HepG2 (cell line): ENCODE data around the gene SHLD1. TPM values are rescaled to one million over a fixed set of nuclear protein-coding genes. Genes with fewer than 3 reads are reported as not detected.

Experiments
- AGO2 ChIP-seq: fragments of 200-400 bp; formaldehyde crosslinking; optimal IDR thresholded peaks from 2 replicates; pipeline ENCODE3; 2017; ENCODE audit warnings: mild to moderate bottlenecking, low read depth, low read length, moderate library complexity
- EED ChIP-seq: sonication (generic); formaldehyde crosslinking; IDR thresholded peaks from 2 replicates; pipeline ENCODE4 v1.5.0; 2020; ENCODE audit warnings: mild to moderate bottlenecking, missing genetic modification reagents
- ELF3 ChIP-seq: IDR thresholded peaks from 2 replicates; pipeline ENCODE4 v1.6.1; 2016; ENCODE audit warnings: missing genetic modification reagents, missing compliant biosample characterization
- HOXA3 ChIP-seq: sonication (generic); formaldehyde crosslinking; IDR thresholded peaks from 2 replicates; pipeline ENCODE4 v1.5.0; 2020; ENCODE audit warnings: missing genetic modification reagents
- HOXA5 ChIP-seq: sonication (generic); formaldehyde crosslinking; IDR thresholded peaks from 2 replicates; pipeline ENCODE4 v1.4.0; 2020; ENCODE audit warnings: missing genetic modification reagents
- PAF1 ChIP-seq: IDR thresholded peaks from 2 replicates; pipeline ENCODE4 v1.6.1; 2016; ENCODE audit warnings: missing genetic modification reagents, missing compliant biosample characterization
- SSRP1 ChIP-seq: IDR thresholded peaks from 2 replicates; pipeline ENCODE4 v1.6.1; 2016; ENCODE audit warnings: control low read depth
- THAP11 ChIP-seq: IDR thresholded peaks from 2 replicates; pipeline ENCODE4 v1.6.1; 2016; ENCODE audit warnings: missing biosample characterization, missing genetic modification reagents
- ZC3H13 ChIP-seq: sonication (generic); formaldehyde crosslinking; IDR thresholded peaks from 2 replicates; pipeline ENCODE4 v1.8.1; 2023; ENCODE audit warnings: mild to moderate bottlenecking, missing genetic modification reagents, moderate library complexity
- ZNF17 ChIP-seq: sonication (generic); formaldehyde crosslinking; IDR thresholded peaks from 2 replicates; pipeline ENCODE4 v1.5.0; 2020; ENCODE audit warnings: mild to moderate bottlenecking, missing genetic modification reagents
- ZNF607 ChIP-seq: sonication (generic); formaldehyde crosslinking; IDR thresholded peaks from 2 replicates; pipeline ENCODE4 v1.5.1; 2020; ENCODE audit warnings: missing genetic modification reagents, mild to moderate bottlenecking, borderline replicate concordance
- ZNF782 ChIP-seq: sonication (generic); formaldehyde crosslinking; IDR thresholded peaks from 2 replicates; pipeline ENCODE4 v1.4.0; 2020; ENCODE audit warnings: missing genetic modification reagents, mild to moderate bottlenecking, borderline replicate concordance
- polyA plus RNA-seq, 8 experiments: library from polyadenylated mRNA; depleted of rRNA in 3 of 8; stranded (reverse) in 7 of 8; unstranded in 1 of 8; fragments of >200 nt; fragmentation: Illumina TruSeq in 4 of 8; extraction: Trizol in 4 of 8; gene quantifications; 2 replicates each; pipeline versions ENCODE4 v1.2.1 to v1.2.3, GENCODE V29; 2011 to 2016; ENCODE audit warnings: low read depth in 4 of 8, missing spikeins in 1 of 8, mixed read lengths in 1 of 8; ENCODE audit not compliant: insufficient read depth in 1 of 8
- total RNA-seq, 5 experiments: library from RNA; depleted of rRNA; stranded (reverse); fragments of >200 nt; fragmentation: Illumina TruSeq; extraction: Trizol; gene quantifications; 2 replicates each; pipeline ENCODE4 v1.2.3, GENCODE V29; 2016; ENCODE audit warnings: low read depth in 1 of 5
- TF ChIP-seq, protein P1 (sequence below): sonication (generic); formaldehyde crosslinking; IDR thresholded peaks from 2 replicates; pipeline ENCODE4 v1.4.0; 2020; ENCODE audit warnings: missing genetic modification reagents, mild to moderate bottlenecking, borderline replicate concordance
- TF ChIP-seq, protein P2 (sequence below): sonication (generic); formaldehyde crosslinking; IDR thresholded peaks from 2 replicates; pipeline ENCODE4 v1.4.0; 2020; ENCODE audit warnings: mild to moderate bottlenecking, missing genetic modification reagents
- TF ChIP-seq, protein P3 (sequence below): sonication (generic); formaldehyde crosslinking; IDR thresholded peaks from 2 replicates; pipeline ENCODE4 v1.5.0; 2020; ENCODE audit warnings: mild to moderate bottlenecking, low read depth, missing genetic modification reagents, borderline replicate concordance
- TF ChIP-seq, protein P4 (sequence below): sonication (generic); formaldehyde crosslinking; IDR thresholded peaks from 2 replicates; pipeline ENCODE4 v1.5.0; 2020; ENCODE audit warnings: mild to moderate bottlenecking, missing genetic modification reagents, borderline replicate concordance
- TF ChIP-seq, protein P5 (sequence below): sonication (generic); formaldehyde crosslinking; IDR thresholded peaks from 2 replicates; pipeline ENCODE4 v1.4.0; 2020; ENCODE audit warnings: missing genetic modification reagents

Gene SHLD1
- total and polyA plus RNA-seq, 2 of the 13 experiments (the other 11 are each of a cell fraction or from before 2014, with no cell fraction given), result 8.9 to 10.0 TPM

DNA sequence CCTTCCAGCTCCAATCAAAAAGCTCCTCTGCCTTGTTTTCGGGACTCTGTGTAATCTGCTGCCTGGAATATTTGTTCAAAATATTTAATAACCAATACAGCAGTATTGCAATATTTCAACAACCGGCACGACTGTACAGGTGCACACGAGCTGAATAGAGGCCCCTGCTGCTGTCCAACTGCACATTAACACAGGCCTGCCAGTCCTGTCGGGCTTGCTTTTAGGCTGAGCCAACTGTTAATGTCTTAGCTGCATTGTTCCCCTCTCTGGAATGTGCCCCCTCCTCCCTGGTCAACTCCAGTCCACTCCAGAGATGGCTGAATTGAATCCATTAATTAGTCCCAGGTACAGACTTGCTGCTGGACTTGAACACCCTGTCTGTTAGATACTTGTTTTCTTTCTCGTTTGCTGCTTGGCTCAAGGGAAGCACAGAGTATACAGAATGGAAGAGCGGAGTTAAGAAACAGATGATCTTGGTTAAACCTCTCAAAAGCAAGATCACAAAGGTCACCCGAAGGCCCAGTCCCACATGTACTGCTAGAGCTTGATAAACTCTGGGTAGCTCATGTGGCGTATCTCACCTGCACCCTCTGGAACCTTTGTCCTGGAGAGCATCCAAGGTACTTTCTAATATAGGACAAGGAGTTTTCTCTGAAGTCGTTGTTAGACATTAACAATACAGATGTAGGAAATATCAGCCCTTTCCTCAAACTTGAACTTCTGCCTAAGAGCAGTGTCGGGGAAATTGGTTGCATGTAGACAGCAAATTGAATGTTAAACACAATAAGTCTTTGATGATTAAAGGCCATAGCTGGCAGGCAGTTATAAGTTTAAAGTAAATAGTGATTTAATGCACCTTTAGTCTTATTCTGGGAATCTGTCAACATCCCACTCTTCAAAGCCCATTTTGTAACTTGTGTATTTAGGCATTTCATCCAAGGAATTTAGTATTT is 31.9 kb downstream of the SHLD1 start (continued):
- no peak for TF ChIP-seq ZNF782 (CRISPR knock-in tag)
- TF ChIP-seq, protein P1, sequence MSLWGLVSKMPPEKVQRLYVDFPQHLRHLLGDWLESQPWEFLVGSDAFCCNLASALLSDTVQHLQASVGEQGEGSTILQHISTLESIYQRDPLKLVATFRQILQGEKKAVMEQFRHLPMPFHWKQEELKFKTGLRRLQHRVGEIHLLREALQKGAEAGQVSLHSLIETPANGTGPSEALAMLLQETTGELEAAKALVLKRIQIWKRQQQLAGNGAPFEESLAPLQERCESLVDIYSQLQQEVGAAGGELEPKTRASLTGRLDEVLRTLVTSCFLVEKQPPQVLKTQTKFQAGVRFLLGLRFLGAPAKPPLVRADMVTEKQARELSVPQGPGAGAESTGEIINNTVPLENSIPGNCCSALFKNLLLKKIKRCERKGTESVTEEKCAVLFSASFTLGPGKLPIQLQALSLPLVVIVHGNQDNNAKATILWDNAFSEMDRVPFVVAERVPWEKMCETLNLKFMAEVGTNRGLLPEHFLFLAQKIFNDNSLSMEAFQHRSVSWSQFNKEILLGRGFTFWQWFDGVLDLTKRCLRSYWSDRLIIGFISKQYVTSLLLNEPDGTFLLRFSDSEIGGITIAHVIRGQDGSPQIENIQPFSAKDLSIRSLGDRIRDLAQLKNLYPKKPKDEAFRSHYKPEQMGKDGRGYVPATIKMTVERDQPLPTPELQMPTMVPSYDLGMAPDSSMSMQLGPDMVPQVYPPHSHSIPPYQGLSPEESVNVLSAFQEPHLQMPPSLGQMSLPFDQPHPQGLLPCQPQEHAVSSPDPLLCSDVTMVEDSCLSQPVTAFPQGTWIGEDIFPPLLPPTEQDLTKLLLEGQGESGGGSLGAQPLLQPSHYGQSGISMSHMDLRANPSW (CRISPR knock-in tag), result no peak
- TF ChIP-seq, protein P2, sequence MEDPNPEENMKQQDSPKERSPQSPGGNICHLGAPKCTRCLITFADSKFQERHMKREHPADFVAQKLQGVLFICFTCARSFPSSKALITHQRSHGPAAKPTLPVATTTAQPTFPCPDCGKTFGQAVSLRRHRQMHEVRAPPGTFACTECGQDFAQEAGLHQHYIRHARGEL, result no peak
- no peak for TF ChIP-seq SSRP1 (CRISPR knock-in tag)
- TF ChIP-seq THAP11 (CRISPR knock-in tag), result 0 out of 2 replicates have a peak, but pooled peaks have one; percentile 33
- 0 out of 2 replicates have a peak, but pooled peaks have one; percentile 27 for TF ChIP-seq HOXA3 (CRISPR knock-in tag)
- no peak for TF ChIP-seq PAF1 (CRISPR knock-in tag)
- no peak for TF ChIP-seq AGO2
- no peak for TF ChIP-seq ZC3H13 (CRISPR knock-in tag)
- TF ChIP-seq HOXA5, result 0 out of 2 replicates have a peak, but pooled peaks have one; percentile 51
- TF ChIP-seq ZNF17, result no peak
- 0 out of 2 replicates have a peak, but pooled peaks have one; percentile 7 for TF ChIP-seq ZNF607 (CRISPR knock-in tag)
- TF ChIP-seq, protein P3, sequence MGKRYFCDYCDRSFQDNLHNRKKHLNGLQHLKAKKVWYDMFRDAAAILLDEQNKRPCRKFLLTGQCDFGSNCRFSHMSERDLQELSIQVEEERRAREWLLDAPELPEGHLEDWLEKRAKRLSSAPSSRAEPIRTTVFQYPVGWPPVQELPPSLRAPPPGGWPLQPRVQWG (CRISPR knock-in tag), result no peak
- peak; percentile 86 for TF ChIP-seq ELF3 (CRISPR knock-in tag)
- TF ChIP-seq, protein P4, sequence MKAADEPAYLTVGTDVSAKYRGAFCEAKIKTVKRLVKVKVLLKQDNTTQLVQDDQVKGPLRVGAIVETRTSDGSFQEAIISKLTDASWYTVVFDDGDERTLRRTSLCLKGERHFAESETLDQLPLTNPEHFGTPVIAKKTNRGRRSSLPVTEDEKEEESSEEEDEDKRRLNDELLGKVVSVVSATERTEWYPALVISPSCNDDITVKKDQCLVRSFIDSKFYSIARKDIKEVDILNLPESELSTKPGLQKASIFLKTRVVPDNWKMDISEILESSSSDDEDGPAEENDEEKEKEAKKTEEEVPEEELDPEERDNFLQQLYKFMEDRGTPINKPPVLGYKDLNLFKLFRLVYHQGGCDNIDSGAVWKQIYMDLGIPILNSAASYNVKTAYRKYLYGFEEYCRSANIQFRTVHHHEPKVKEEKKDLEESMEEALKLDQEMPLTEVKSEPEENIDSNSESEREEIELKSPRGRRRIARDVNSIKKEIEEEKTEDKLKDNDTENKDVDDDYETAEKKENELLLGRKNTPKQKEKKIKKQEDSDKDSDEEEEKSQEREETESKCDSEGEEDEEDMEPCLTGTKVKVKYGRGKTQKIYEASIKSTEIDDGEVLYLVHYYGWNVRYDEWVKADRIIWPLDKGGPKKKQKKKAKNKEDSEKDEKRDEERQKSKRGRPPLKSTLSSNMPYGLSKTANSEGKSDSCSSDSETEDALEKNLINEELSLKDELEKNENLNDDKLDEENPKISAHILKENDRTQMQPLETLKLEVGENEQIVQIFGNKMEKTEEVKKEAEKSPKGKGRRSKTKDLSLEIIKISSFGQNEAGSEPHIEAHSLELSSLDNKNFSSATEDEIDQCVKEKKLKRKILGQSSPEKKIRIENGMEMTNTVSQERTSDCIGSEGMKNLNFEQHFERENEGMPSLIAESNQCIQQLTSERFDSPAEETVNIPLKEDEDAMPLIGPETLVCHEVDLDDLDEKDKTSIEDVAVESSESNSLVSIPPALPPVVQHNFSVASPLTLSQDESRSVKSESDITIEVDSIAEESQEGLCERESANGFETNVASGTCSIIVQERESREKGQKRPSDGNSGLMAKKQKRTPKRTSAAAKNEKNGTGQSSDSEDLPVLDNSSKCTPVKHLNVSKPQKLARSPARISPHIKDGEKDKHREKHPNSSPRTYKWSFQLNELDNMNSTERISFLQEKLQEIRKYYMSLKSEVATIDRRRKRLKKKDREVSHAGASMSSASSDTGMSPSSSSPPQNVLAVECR (CRISPR knock-in tag), result no peak
- TF ChIP-seq EED (CRISPR knock-in tag), result no peak
- TF ChIP-seq, protein P5, sequence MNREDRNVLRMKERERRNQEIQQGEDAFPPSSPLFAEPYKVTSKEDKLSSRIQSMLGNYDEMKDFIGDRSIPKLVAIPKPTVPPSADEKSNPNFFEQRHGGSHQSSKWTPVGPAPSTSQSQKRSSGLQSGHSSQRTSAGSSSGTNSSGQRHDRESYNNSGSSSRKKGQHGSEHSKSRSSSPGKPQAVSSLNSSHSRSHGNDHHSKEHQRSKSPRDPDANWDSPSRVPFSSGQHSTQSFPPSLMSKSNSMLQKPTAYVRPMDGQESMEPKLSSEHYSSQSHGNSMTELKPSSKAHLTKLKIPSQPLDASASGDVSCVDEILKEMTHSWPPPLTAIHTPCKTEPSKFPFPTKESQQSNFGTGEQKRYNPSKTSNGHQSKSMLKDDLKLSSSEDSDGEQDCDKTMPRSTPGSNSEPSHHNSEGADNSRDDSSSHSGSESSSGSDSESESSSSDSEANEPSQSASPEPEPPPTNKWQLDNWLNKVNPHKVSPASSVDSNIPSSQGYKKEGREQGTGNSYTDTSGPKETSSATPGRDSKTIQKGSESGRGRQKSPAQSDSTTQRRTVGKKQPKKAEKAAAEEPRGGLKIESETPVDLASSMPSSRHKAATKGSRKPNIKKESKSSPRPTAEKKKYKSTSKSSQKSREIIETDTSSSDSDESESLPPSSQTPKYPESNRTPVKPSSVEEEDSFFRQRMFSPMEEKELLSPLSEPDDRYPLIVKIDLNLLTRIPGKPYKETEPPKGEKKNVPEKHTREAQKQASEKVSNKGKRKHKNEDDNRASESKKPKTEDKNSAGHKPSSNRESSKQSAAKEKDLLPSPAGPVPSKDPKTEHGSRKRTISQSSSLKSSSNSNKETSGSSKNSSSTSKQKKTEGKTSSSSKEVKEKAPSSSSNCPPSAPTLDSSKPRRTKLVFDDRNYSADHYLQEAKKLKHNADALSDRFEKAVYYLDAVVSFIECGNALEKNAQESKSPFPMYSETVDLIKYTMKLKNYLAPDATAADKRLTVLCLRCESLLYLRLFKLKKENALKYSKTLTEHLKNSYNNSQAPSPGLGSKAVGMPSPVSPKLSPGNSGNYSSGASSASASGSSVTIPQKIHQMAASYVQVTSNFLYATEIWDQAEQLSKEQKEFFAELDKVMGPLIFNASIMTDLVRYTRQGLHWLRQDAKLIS (CRISPR knock-in tag), result 0 out of 2 replicates have a peak, but pooled peaks have one; percentile 58
